ENCODE results near the gene RBM15B.

The RBM15B gene, protein sequence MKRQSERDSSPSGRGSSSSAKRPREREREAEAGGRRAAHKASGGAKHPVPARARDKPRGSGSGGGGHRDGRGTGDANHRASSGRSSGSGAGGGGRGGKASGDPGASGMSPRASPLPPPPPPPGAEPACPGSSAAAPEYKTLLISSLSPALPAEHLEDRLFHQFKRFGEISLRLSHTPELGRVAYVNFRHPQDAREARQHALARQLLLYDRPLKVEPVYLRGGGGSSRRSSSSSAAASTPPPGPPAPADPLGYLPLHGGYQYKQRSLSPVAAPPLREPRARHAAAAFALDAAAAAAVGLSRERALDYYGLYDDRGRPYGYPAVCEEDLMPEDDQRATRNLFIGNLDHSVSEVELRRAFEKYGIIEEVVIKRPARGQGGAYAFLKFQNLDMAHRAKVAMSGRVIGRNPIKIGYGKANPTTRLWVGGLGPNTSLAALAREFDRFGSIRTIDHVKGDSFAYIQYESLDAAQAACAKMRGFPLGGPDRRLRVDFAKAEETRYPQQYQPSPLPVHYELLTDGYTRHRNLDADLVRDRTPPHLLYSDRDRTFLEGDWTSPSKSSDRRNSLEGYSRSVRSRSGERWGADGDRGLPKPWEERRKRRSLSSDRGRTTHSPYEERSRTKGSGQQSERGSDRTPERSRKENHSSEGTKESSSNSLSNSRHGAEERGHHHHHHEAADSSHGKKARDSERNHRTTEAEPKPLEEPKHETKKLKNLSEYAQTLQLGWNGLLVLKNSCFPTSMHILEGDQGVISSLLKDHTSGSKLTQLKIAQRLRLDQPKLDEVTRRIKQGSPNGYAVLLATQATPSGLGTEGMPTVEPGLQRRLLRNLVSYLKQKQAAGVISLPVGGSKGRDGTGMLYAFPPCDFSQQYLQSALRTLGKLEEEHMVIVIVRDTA

DNA sequence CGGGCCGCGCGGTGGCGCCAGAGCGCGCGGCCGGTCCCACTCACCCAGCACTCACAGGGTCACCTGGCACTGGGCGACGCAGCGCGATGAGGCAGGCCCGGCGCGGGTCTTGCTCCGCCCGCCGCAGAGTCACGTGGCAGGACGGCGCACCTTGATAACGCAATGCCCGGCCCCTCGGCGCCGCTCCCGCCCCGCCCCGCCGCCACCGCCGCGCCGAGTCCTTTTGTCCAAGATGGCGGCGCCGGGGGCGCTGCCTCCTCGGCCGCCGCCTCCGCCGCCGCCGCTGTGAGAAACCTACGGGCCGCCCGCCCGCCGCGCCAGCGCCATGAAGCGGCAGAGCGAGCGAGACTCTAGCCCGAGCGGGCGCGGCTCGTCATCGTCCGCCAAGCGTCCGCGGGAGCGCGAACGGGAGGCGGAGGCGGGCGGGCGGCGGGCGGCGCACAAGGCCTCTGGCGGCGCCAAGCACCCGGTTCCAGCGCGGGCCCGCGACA, at the start of gene RBM15B:
TSS of gene RBM15B (plus strand) at position 211 of the 491 bp plus-strand sequence. CDS start at position 326, 115 bp downstream.
- in situ Hi-C loops (cut with MboI; ENCODE audit: low sequenced_read_pairs), result no loop called here

DNA sequence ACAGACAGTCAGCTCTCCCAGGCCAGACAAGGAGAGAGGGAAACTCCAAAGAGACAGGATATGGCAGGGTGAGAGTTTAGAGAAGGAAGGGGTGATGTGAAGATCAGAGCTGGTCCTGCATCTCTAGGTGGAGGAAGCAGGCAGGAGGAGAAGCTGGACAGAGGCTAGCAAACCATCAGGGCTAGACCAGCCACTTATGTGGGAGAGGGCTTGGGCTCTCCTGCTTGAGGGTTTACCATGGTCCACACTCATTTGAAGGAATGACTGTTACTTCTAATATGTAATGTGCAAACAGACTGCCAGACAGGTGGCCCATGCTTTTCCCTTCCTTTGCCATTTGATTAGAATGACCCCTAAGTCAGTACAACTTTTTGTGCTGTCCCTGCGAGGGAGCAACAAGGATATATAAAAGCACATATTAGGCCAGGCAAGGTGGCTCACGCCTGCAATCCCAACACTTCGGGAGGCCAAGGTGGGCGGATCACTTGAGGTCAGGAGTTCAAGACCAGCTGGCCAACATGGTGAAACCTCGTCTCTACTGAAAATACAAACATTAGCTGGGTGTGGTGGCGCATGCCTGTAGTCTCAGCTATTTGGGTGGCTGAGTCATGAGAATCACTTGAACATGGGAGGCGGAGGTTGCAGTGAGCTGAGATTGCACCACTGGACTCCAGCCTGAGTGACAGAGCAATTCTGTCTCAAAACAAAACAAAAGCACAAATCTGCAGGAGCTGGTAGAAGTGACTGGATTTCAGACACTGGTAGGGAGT, 47.0 kb upstream of the RBM15B start:
- in situ Hi-C loops (cut with MboI; ENCODE audit: low sequenced_read_pairs), result no loop called here

DNA sequence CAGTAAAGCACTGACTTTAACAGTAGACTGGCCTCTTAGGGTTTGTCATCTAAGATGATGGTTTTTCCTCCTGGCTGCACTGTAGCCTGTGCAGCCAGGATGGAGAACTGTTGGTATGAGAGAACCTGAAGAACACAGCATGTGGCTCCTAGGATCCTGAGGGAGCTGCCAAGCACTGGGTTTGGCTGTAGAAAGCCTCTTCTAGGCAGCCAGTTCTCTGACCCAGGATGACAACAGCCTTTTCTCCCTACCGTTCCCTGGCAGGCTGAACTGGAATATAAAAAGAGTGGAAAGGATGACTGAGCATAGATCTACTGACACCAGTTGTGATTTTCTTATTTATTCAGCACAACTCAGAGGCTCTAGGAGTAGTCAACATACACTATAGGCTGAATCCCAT, 40.3 kb upstream of the RBM15B start:
- in situ Hi-C loops (cut with MboI; ENCODE audit: low sequenced_read_pairs), result loop anchor here (25.0 kb wide), 1 partner anchor 738 kb away; the partner anchor contains the start of genes CISH and MAPKAPK3

DNA sequence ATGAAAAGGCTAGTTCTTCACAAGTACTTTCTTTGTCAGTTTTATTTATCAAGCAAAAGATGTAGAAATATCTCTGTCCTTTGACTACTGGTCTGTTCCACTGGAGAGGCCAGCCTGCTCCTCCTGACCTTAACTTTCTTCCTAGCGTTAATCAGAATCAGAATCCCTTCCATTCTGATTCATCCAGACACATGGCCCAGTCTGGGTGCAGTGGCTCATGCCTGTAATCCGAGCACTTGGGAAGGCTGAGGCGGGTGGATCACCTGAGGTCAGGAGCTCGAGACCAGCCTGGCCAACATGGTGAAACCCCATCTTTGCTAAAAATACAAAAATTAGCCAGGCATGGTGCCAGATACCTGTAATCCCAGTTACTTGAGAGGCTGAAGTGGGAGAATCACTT, 38.0 kb upstream of the RBM15B start:
- in situ Hi-C loops (cut with MboI; ENCODE audit: low sequenced_read_pairs), result loop anchor here (25.0 kb wide), 1 partner anchor 741 kb away; the partner anchor contains the start of genes CISH and MAPKAPK3

DNA sequence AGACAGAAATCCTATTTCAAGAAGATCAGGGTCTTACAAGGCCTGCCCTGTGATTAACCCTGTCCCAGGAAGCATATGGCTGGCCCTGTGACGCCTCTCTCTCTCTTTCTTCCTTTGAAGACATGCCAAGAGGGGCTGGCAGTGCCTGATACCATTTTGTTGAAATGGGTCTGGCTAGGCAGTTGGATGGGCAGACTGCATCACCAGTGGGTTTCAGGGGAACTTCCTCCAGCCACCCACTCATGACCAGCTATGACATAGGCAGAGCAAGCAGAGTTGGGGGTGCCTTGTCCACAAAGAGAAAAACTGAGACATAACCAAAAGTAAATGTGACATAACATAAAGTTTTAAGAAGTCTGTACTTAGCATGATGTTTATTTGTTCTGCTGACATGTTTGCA, 37.4 kb upstream of the RBM15B start:
- in situ Hi-C loops (cut with MboI; ENCODE audit: low sequenced_read_pairs), result loop anchor here (25.0 kb wide), 1 partner anchor 741 kb away; the partner anchor contains the start of genes CISH and MAPKAPK3

DNA sequence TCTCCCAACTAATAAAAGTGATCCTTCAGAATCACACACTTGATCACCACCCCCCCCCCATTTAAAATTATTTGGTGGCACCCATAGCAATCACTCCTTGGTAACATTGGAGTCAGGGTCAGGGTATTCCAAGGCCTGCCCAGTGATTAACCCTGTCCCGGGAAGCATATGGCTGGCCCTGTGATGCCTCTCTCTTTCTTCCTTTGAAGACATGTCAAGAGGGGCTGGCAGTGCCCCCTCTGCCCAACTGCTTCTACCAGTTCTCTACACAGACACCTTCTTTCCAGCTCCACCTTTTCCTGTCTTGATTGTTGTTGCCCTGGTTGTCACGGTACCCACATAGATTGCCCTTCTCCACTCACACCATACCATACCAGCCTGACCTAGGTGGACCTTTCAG, 36.9 kb upstream of the RBM15B start:
- in situ Hi-C loops (cut with MboI; ENCODE audit: low sequenced_read_pairs), result loop anchor here (25.0 kb wide), 1 partner anchor 742 kb away; the partner anchor contains the start of genes CISH and MAPKAPK3

DNA sequence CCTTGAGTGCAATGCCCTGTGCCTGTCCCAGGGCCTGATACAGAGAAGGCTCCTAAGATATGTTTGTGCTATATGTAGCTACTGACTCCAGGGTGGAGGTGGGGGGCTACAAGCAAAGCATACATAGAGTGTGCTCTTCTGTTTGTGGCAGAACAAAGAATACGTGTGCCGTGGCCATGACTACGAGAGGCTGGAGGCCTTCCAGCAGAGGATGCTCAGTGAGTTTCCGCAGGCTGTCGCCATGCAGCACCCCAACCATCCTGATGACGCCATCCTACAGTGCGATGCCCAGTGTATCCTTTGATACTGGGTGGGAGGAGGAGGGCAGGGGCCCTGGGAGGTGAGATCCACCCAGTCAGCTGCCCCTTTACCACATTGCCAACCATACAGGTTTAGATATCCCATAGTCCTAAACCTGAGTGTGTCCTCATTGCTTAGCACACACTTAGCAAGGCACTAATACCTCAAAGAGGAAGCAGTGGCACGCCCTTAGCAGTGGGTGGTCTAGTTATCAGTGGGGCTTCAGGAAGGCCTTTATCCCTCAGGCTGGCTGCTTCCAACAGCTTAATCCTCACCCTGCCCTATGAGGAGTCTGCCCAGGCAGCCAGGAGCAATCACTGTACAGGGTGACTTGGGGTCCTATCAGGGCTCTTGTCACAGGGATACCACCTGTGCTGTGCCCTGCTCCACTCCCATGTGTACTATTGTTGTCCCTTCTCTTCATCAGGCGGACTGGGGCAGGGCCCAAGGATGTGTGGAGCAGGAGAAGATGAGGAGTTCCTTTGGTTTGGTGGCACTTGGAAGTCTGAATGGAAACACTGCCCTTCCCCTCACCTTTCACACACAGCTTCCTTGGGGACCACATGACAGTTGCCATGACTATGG, 36.1 kb upstream of the RBM15B start:
- in situ Hi-C loops (cut with MboI; ENCODE audit: low sequenced_read_pairs), result loop anchor here (25.0 kb wide), 1 partner anchor 743 kb away; the partner anchor contains the start of genes CISH and MAPKAPK3

DNA sequence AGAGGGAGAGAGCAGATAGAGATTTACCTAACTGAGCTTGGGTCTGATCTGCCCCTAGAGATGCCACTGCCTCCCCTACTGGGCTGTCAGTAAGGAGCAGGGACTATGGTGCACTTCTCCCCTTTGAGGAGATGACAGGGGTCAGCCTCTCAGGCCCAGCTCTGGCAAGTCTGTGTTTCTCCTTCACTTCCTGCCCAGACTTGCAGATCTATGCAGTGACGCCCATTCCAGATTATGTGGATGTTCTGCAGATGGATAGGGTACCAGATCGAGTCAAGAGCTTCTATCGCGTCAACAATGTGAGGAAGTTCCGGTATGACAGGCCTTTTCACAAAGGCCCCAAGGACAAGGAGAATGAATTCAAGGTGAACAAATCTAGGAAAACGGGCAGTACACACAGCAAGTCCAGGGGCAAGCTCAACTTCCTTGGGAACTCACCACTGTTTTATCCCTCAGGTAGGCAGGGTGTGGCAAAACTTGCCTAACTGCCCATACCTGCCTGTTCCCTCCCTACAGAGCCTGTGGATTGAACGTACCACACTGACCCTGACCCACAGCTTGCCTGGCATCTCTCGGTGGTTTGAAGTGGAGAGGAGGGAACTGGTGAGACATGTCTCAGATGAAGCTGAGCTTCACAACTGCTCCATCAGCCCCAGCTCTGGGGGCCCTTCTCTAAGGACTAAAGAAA, 35.0 kb upstream of the RBM15B start:
- in situ Hi-C loops (cut with MboI; ENCODE audit: low sequenced_read_pairs), result loop anchor here (25.0 kb wide), 1 partner anchor 744 kb away; the partner anchor contains the start of genes CISH and MAPKAPK3

DNA sequence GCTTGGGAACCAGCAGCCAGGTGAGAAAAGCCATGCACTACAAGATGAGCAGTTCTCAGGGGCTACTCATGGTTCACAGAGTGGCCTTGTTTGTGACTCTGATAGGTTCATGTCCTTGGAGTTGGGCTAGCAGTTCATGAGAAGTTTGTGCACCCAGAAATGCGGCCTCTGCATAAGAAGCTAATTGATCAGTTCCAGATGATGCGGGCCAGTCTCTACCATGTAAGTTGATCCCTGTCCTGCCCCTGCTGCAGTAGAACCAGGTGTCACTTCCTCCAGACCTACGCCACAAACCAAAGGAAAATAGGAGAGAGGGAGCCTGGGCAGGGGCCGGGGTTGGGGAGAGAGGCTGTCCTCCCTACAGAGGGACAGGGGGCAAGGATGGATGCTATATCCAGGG, 33.2 kb upstream of the RBM15B start:
- in situ Hi-C loops (cut with MboI; ENCODE audit: low sequenced_read_pairs), result loop anchor here (25.0 kb wide), 1 partner anchor 746 kb away; the partner anchor contains the start of genes CISH and MAPKAPK3

DNA sequence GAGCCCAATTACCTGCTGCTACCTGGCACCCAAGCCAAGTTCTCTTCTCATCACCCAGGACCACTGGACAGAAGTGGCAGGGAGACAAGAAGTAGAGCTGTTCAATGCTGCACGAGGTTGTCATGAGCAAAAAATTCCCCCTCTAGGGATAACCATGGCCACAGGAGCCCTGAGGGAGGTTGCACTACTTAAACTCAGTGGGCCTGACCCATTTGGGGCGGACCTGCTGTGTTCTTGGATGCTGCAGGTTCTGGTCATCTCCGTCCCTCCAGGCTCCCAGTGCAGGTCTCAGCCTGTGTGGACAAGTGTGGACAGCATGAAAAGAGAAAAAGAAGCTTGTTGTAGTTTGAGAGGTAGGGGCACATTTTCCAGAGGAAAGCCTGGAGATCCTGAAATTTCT, 32.1 kb upstream of the RBM15B start:
- in situ Hi-C loops (cut with MboI; ENCODE audit: low sequenced_read_pairs), result loop anchor here (25.0 kb wide), 1 partner anchor 747 kb away; the partner anchor contains the start of genes CISH and MAPKAPK3

DNA sequence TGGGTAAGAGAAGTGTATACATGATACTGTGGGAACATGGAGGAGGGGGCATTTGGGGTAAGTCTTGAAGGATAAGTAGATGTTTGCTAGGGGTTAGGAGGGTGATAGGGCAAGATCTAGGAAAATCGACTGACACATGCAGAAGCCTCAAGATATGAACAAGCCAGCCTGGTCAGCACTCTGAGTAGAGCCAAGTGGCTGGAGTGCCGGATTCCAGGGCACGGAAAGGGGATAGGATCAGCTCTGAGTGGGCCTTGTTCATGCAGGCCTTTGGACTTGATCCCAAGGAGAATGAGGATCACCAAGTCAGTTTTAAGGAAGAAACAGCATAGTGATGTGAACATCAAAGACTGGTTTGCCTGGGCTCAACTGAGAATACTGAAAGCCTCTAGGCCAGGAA, 30.3 kb upstream of the RBM15B start:
- in situ Hi-C loops (cut with MboI; ENCODE audit: low sequenced_read_pairs), result loop anchor here (25.0 kb wide), 1 partner anchor 749 kb away; the partner anchor contains the start of genes CISH and MAPKAPK3

DNA sequence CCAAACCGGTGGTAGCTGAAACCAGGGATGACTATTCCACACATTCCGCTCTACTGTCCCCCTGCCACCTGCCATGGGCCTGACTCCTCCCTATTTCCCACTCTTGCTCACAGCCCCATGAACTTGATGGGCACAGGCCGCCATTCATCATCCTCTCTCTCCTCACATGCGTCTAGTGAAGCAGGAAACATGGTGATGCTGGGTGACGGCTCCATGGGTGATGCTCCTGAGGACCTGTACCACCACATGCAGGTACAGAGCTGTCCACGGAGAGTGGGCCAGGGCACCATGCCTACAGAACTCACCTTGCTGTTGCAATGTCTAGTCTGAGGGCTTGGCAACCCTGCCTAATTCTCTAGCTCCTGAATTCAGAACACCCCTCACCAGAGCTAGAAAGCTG, 29.3 kb upstream of the RBM15B start:
- in situ Hi-C loops (cut with MboI; ENCODE audit: low sequenced_read_pairs), result loop anchor here (25.0 kb wide), 1 partner anchor 749 kb away; the partner anchor contains the start of genes CISH and MAPKAPK3

DNA sequence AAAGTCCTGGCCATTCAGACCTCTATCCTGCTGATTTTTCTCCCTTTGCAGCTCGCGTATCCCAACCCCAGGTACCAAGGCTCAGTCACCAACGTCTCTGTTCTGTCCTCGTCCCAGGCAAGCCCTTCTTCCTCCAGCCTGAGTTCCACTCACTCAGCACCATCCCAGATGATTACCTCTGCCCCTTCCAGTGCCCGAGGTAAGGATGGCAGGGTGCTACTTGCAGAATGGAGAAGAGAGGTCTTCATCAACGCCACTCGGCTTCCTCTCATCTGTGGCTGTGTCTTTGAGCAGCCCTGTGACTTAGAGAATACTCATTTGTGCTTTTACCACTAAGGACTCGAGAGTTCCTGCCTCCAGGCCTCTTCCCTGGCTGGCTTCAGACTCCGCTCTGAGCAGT, 28.6 kb upstream of the RBM15B start:
- in situ Hi-C loops (cut with MboI; ENCODE audit: low sequenced_read_pairs), result loop anchor here (25.0 kb wide), 1 partner anchor 750 kb away; the partner anchor contains the start of genes CISH and MAPKAPK3

DNA sequence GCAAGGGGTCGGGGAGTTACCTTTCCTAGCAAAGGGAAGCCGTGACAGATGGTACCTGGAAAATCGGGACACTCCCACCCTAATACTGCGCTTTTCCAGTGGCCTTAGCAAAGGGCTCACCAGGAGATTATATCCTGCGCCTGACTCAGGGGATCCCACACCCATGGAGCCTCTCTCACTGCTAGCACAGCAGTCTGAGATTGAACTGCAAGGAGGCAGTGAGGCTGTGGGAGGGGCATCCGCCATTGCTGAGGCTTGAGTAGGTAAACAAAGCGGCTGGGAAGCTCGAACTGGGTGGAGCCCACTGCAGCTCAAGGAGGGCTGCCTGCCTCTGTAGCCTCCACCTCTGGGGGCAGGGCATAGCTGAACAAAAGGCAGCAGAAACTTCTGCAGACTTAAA, 22.8 kb upstream of the RBM15B start:
- in situ Hi-C loops (cut with MboI; ENCODE audit: low sequenced_read_pairs), result loop anchor here (25.0 kb wide), 1 partner anchor 756 kb away; the partner anchor contains the start of genes CISH and MAPKAPK3

DNA sequence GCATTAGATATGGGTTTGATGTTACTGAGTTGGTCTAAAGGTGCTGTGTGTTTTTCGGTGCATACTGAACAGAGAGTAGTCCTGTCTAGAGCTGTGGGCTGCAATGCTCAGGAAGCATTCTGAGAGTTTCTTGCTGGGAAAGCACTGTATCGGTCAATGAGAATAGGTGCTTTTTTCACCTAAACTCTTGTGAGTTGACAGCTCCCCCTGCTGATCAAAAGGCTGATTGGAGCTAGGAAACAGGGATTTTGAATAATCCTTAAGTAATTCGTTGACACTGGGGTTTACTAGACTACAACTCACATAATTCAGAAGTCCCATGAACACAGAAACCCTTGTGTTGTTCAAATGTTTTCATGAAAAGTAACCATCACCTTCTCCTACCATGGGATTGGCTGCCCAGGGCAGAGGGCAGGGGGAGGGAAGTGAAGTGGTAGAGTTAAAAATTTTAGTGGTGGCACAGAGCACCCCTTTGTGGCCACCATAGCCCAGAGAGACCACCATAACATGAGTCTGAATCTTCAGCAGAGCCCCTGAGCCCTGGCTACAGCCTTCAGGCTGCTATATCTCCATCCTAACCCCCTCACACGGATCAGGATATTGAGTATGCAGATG, 19.0 kb upstream of the RBM15B start:
- in situ Hi-C loops (cut with MboI; ENCODE audit: low sequenced_read_pairs), result loop anchor here (25.0 kb wide), 1 partner anchor 760 kb away; the partner anchor contains the start of genes CISH and MAPKAPK3

DNA sequence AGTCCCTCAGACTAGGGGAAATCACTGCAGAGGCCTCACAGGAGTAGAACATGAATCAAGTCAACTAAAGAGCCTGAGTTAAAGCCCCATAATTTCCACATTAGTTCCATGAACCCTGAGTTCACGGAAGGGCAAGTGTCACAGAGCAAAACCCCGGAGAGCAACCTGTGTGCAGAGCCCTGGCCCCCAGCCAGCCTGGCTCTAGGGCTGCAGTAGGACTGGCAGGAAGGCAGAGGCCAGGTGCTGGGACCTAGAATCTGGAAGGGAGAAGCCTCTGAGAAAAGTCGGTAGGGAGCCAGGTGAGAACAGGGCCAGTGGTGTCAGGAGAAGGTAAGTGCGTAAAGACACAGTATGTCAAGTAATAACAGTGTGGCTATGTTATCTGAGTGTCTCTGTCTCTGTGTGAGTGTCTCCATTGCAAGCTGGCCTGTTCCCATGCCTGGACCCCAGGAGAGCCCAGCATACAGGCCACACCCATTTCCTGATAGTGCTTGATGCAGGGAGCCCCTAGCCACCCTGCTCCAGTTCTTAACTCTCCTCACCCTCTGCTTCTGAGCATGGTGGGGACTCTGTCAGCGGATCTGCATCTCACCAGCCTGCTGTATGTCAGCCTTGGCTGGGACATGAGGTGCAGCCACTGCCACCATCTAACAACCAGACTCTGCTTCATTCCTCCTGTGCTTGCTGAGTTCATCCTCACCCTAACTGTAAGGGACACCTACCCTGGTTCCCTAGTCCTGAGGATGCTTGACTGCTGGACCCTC, 17.2 kb upstream of the RBM15B start:
- in situ Hi-C loops (cut with MboI; ENCODE audit: low sequenced_read_pairs), result loop anchor here (25.0 kb wide), 1 partner anchor 762 kb away; the partner anchor contains the start of genes CISH and MAPKAPK3

DNA sequence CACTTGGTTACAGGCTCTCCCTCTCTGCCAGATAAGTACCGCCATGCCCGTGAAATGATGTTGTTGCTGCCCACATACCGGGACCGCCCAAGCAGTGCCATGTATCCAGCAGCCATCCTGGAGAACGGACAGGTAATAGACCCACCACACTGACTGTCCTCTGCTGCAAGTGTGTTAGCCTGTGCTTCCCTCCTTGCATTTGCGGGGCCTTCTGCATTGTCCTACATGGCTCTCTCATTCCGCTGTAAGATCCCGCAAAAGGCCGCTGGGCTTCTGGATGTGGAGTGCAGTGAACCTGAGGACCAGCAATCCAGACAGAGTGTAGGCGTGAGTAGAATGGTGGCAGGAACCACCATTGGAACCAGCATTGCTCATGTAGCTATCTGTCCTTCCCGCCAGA, 16.6 kb upstream of the RBM15B start:
- in situ Hi-C loops (cut with MboI; ENCODE audit: low sequenced_read_pairs), result loop anchor here (25.0 kb wide), 1 partner anchor 762 kb away; the partner anchor contains the start of genes CISH and MAPKAPK3

Data from HL-60/S4 treated with retinoic acid at 250 ng/mL for 4 days and 3 days (cell line).